ENCODE measurements around the gene UCN2.
"Not testable (repeated sequence)": the region's sequence is repeated elsewhere in the genome, so short reads cannot be mapped to it uniquely, and the experiment has no call there.

The UCN2 gene

GRCh38 chr3:48561045-48561736 is 2.4 kb downstream of the UCN2 start:
- no peak for DNase-seq (ENCODE audit: low read depth)

GRCh38 chr3:48560648-48561018 is 2.9 kb downstream of the UCN2 start:
- no peak for DNase-seq (ENCODE audit: low read depth)

GRCh38 chr3:48558493-48559134 is 5.0 kb downstream of the UCN2 start:
- DNase-seq (ENCODE audit: low read depth) = no peak

GRCh38 chr3:48556796-48557626 is 6.6 kb downstream of the UCN2 start, which contains the start of gene PFKFB4:
PFKFB4 (minus strand) TSS chr3:48556803; CDS start chr3:48556777, 26 bp downstream.
- peak; percentile 99 for DNase-seq (ENCODE audit: low read depth)

- no peak for DNase-seq (ENCODE audit: low read depth)
These were observed 7.4 kb downstream of the UCN2 start for GRCh38 chr3:48555949-48556795.

- no peak for DNase-seq (ENCODE audit: low read depth)
These were observed 8.2 kb downstream of the UCN2 start for GRCh38 chr3:48555231-48555948.

- no peak for DNase-seq (ENCODE audit: low read depth)
These were observed 9.4 kb downstream of the UCN2 start for GRCh38 chr3:48553886-48554845.

- DNase-seq (ENCODE audit: low read depth) = no peak
These were observed 10.2 kb downstream of the UCN2 start for GRCh38 chr3:48553361-48553760.

GRCh38 chr3:48552111-48552951 is 11.2 kb downstream of the UCN2 start:
- DNase-seq (ENCODE audit: low read depth) = no peak

GRCh38 chr3:48551651-48552050 is 11.9 kb downstream of the UCN2 start:
- DNase-seq (ENCODE audit: low read depth) = not testable (repeated sequence)

GRCh38 chr3:48548729-48549705 is 14.6 kb downstream of the UCN2 start:
- peak; percentile 73 for DNase-seq (ENCODE audit: low read depth)

- DNase-seq (ENCODE audit: low read depth) = no peak
These were observed 15.5 kb downstream of the UCN2 start for GRCh38 chr3:48548126-48548525.

GRCh38 chr3:48546203-48546829 is 17.3 kb downstream of the UCN2 start:
- no peak for DNase-seq (ENCODE audit: low read depth)

- DNase-seq (ENCODE audit: low read depth) = no peak
These were observed 19.4 kb downstream of the UCN2 start for GRCh38 chr3:48544141-48544540.

- no peak for DNase-seq (ENCODE audit: low read depth)
These were observed 20.2 kb downstream of the UCN2 start for GRCh38 chr3:48543271-48543866.

GRCh38 chr3:48538451-48538850 is 25.1 kb downstream of the UCN2 start:
- no peak for DNase-seq (ENCODE audit: low read depth)

- no peak for DNase-seq (ENCODE audit: low read depth)
These were observed 26.8 kb downstream of the UCN2 start for GRCh38 chr3:48536785-48537184.
